IMR-90 (cell line): ENCODE results near the gene IFI27L1. TPM values are rescaled to one million over a fixed set of nuclear protein-coding genes. Genes with fewer than 3 reads are reported as not detected.

Source experiments
- ATAC-seq: fragments of 200-7000 bp; cut with Tn5 transposase; 2 replicates; pipeline ENCODE4 v1.9.1; 2020; ENCODE audit warnings: low read depth, mild to moderate bottlenecking, moderate library complexity
- BruUV-seq: library from RNA; stranded (reverse); fragments of 400-500 nt; replicated peaks from 2 replicates; lab custom pipeline; 2021; lab: Mats Ljungman, UMichigan
- CTCF ChIA-PET: fragments of 300-600 bp; formaldehyde crosslinking; extraction: SDS; loops from one replicate; lab custom pipeline; 2021; ENCODE audit warnings: antibody characterized with exemption; lab: Yijun Ruan, JAX
- POLR2A ChIA-PET: fragments of 300-600 bp; sonication (Branson Sonifier 250); formaldehyde crosslinking; loops from one replicate; lab custom pipeline; 2022; ENCODE audit warnings: antibody characterized with exemption; ENCODE audit not compliant: unreplicated experiment; lab: Charles Lee
- DNase-seq: peaks from one replicate; pipeline ENCODE4 v3.0.0; 2013
- H2AFZ ChIP-seq: replicated peaks from 2 replicates; pipeline ENCODE3; 2013; ENCODE audit warnings: low read length, mild to moderate bottlenecking; ENCODE audit not compliant: poor library complexity
- H2AK5ac ChIP-seq: 2 replicates; pipeline ENCODE4 v1.6.1; 2013; ENCODE audit warnings: low read depth, low read length, inconsistent platforms
- H2AK9ac ChIP-seq: replicated peaks from 2 replicates; pipeline ENCODE3; 2013; ENCODE audit warnings: mild to moderate bottlenecking, low read depth, low read length, moderate library complexity; ENCODE audit not compliant: poor library complexity
- H2BK120ac ChIP-seq: 2 replicates; pipeline ENCODE4 v1.6.1; 2013; ENCODE audit warnings: low read depth, low read length, inconsistent platforms
- H2BK15ac ChIP-seq: 3 replicates; pipeline ENCODE4 v1.6.1; 2013; ENCODE audit warnings: low read depth, low read length, inconsistent platforms
- H2BK20ac ChIP-seq: 2 replicates; pipeline ENCODE4 v1.6.1; 2013; ENCODE audit warnings: low read depth, mild to moderate bottlenecking, inconsistent platforms, low read length, moderate library complexity
- H2BK5ac ChIP-seq: 2 replicates; pipeline ENCODE4 v1.6.1; 2013; ENCODE audit warnings: mild to moderate bottlenecking, low read depth, low read length, inconsistent platforms; ENCODE audit not compliant: poor library complexity, severe bottlenecking
- H3K14ac ChIP-seq: replicated peaks from 2 replicates; pipeline ENCODE4 v1.6.1; 2013; ENCODE audit warnings: low read depth, low read length, inconsistent platforms
- H3K18ac ChIP-seq: 2 replicates; pipeline ENCODE4 v1.6.1; 2013; ENCODE audit warnings: low read depth, low read length, control low read depth
- H3K23ac ChIP-seq: 2 replicates; pipeline ENCODE4 v1.6.1; 2013; ENCODE audit warnings: low read depth, low read length, inconsistent platforms
- H3K27ac ChIP-seq: 2 replicates; pipeline ENCODE4 v1.5.1; 2013; ENCODE audit warnings: mild to moderate bottlenecking, control low read depth, low read length; ENCODE audit not compliant: insufficient read depth
- H3K27me3 ChIP-seq: 2 replicates; pipeline ENCODE4 v1.6.1; 2013; ENCODE audit warnings: low read length; ENCODE audit not compliant: control insufficient read depth, insufficient read depth
- H3K36me3 ChIP-seq: 2 replicates; pipeline ENCODE4 v1.6.1; 2013; ENCODE audit warnings: low read length, mixed read lengths; ENCODE audit not compliant: control insufficient read depth, insufficient read depth
- H3K4ac ChIP-seq: 2 replicates; pipeline ENCODE4 v1.6.1; 2013; ENCODE audit warnings: low read depth, low read length, inconsistent platforms
- H3K4me1 ChIP-seq: 2 replicates; pipeline ENCODE4 v1.6.1; 2013; ENCODE audit warnings: low read length, mixed read lengths; ENCODE audit not compliant: control insufficient read depth, insufficient read depth
- H3K4me2 ChIP-seq: 2 replicates; pipeline ENCODE4 v1.6.1; 2013; ENCODE audit warnings: low read depth, mild to moderate bottlenecking, control low read depth, low read length, moderate library complexity
- H3K4me3 ChIP-seq: 2 replicates; pipeline ENCODE4 v1.5.1; 2013; ENCODE audit warnings: low read depth, mild to moderate bottlenecking, control low read depth, low read length, moderate library complexity; ENCODE audit not compliant: insufficient read depth
- H3K56ac ChIP-seq: 2 replicates; pipeline ENCODE4 v1.6.1; 2013; ENCODE audit warnings: low read length, inconsistent platforms; ENCODE audit not compliant: insufficient read depth; ENCODE audit errors: extremely low read depth
- H3K79me1 ChIP-seq, 2 experiments: 2 replicates each; pipeline ENCODE4 v1.6.1; 2013; ENCODE audit warnings: low read length in 2 of 2, inconsistent platforms in 1 of 2, low read depth in 1 of 2
- H3K9ac ChIP-seq: 2 replicates; pipeline ENCODE4 v1.6.1; 2013; ENCODE audit warnings: low read depth, low read length, control low read depth
- H3K9me1 ChIP-seq: 2 replicates; pipeline ENCODE4 v1.6.1; 2013; ENCODE audit warnings: low read length, inconsistent platforms; ENCODE audit not compliant: insufficient read depth
- H3K9me3 ChIP-seq: 2 replicates; pipeline ENCODE4 v1.6.1; 2013; ENCODE audit warnings: low read length; ENCODE audit not compliant: control insufficient read depth, insufficient read depth
- H4K20me1 ChIP-seq: 2 replicates; pipeline ENCODE4 v1.6.1; 2013; ENCODE audit warnings: low read length, inconsistent platforms; ENCODE audit not compliant: insufficient read depth
- H4K5ac ChIP-seq: 2 replicates; pipeline ENCODE4 v1.6.1; 2013; ENCODE audit warnings: mild to moderate bottlenecking, low read depth, low read length, control low read depth
- H4K8ac ChIP-seq, 2 experiments: 2 replicates each; pipeline ENCODE4 v1.6.1; 2013; ENCODE audit warnings: low read depth in 2 of 2, low read length in 2 of 2, control low read depth in 1 of 2, inconsistent platforms in 1 of 2
- H4K91ac ChIP-seq: 2 replicates; pipeline ENCODE4 v1.6.1; 2013; ENCODE audit warnings: low read depth, low read length, inconsistent platforms; ENCODE audit not compliant: insufficient read depth
- BHLHE40 ChIP-seq: fragments of 150-350 bp; IDR thresholded peaks from 2 replicates; pipeline ENCODE4 v1.6.1; 2016; ENCODE audit warnings: mild to moderate bottlenecking, low read depth, low read length
- CHD1 ChIP-seq: IDR thresholded peaks from 2 replicates; pipeline ENCODE4 v1.6.1; 2012; ENCODE audit warnings: low read depth, low read length, improper control_type of control experiment
- FOS ChIP-seq: fragments of 150-350 bp; IDR thresholded peaks from 2 replicates; pipeline ENCODE4 v1.6.1; 2016; ENCODE audit warnings: low read depth, low read length
- MAFK ChIP-seq: IDR thresholded peaks from 2 replicates; pipeline ENCODE4 v1.6.1; 2012; ENCODE audit warnings: low read depth, low read length, improper control_type of control experiment
- MAZ ChIP-seq: IDR thresholded peaks from 2 replicates; pipeline ENCODE4 v1.6.1; 2012; ENCODE audit warnings: low read depth, mild to moderate bottlenecking, low read length, improper control_type of control experiment, moderate library complexity, borderline replicate concordance
- MXI1 ChIP-seq: IDR thresholded peaks from 2 replicates; pipeline ENCODE4 v1.6.1; 2012; ENCODE audit warnings: low read depth, mild to moderate bottlenecking, low read length, moderate library complexity, borderline replicate concordance
- NFE2L2 ChIP-seq: fragments of 150-350 bp; IDR thresholded peaks from 2 replicates; pipeline ENCODE4 v1.6.1; 2016; ENCODE audit warnings: low read depth, mild to moderate bottlenecking, low read length
- POLR2A ChIP-seq: IDR thresholded peaks from 2 replicates; pipeline ENCODE4 v1.6.1; 2012; ENCODE audit warnings: mild to moderate bottlenecking, low read depth, low read length
- RAD21 ChIP-seq: IDR thresholded peaks from 2 replicates; pipeline ENCODE4 v1.6.1; 2012; ENCODE audit warnings: low read length, improper control_type of control experiment
- RCOR1 ChIP-seq: IDR thresholded peaks from 2 replicates; pipeline ENCODE4 v1.6.1; 2012; ENCODE audit warnings: mild to moderate bottlenecking, low read length, improper control_type of control experiment; ENCODE audit not compliant: insufficient replicate concordance
- RFX5 ChIP-seq: IDR thresholded peaks from 2 replicates; pipeline ENCODE4 v1.8.0; 2012; ENCODE audit warnings: low read depth, mild to moderate bottlenecking, low read length, moderate library complexity
- SMC3 ChIP-seq: fragments of 150-350 bp; IDR thresholded peaks from 2 replicates; pipeline ENCODE4 v1.6.1; 2016; ENCODE audit warnings: low read depth, mild to moderate bottlenecking, antibody characterized with exemption, low read length, moderate library complexity
- WGBS, 2 experiments: methylation state at CpG; one replicate each; pipeline versions ENCODE4 v1.1.5 to v1.1.7; 2013; ENCODE audit warnings: missing lambda C conversion rate in 2 of 2; ENCODE audit not compliant: insufficient read length in 1 of 2; ENCODE audit errors: extremely low coverage in 2 of 2; 5-methylcytosine and 5-hydroxymethylcytosine counted together
- dilution Hi-C: fragments of 300-500 bp; cut with HindIII; formaldehyde crosslinking; loops from one replicate; pipeline ENCODE4 v1.14.3; 2018; ENCODE audit warnings: low sequenced_read_pairs; ENCODE audit not compliant: unreplicated experiment
- in situ Hi-C: fragments of 300-500 bp; cut with MboI; formaldehyde crosslinking; loops from 3 replicates; pipeline ENCODE4 v1.14.3; 2019; ENCODE audit warnings: low sequenced_read_pairs, inconsistent platforms, mixed read lengths
- intact Hi-C: fragments of 100-400 bp; cut with micrococcal nuclease; formaldehyde crosslinking; loops from 2 replicates; pipeline ENCODE4 v1.10.0; 2022
- polyA plus RNA-seq, 3 experiments: library from polyadenylated mRNA; depleted of rRNA; stranded (reverse); fragments of >200 nt; gene quantifications; 2 replicates each; pipeline ENCODE4 v1.2.3, GENCODE V29; 2012; ENCODE audit warnings: low replicate concordance in 1 of 3
- total RNA-seq: library from RNA; depleted of rRNA; stranded (reverse); fragments of >200 nt; gene quantifications from 2 replicates; pipeline ENCODE4 v1.2.3, GENCODE V29; 2012
- TF ChIP-seq, protein P1 (sequence below): fragments of 150-350 bp; IDR thresholded peaks from 2 replicates; pipeline ENCODE4 v1.6.1; 2016; ENCODE audit warnings: low read depth, mild to moderate bottlenecking, low read length, moderate library complexity, borderline replicate concordance
- TF ChIP-seq, protein P2 (sequence below): conservative IDR thresholded peaks from 2 replicates; pipeline ENCODE4 v1.5.1; 2012; ENCODE audit warnings: mild to moderate bottlenecking, low read depth, low read length, improper control_type of control experiment
- TF ChIP-seq, protein P3 (sequence below): fragments of 150-350 bp; IDR thresholded peaks from 2 replicates; pipeline ENCODE4 v1.6.1; 2017; ENCODE audit warnings: mild to moderate bottlenecking, antibody characterized with exemption, low read length, low read depth

IFI27L1 gene
- total and polyA plus RNA-seq, 2 of the 4 experiments (the other 2 are of a cell fraction): 13.3 to 24.3 TPM

DNA sequence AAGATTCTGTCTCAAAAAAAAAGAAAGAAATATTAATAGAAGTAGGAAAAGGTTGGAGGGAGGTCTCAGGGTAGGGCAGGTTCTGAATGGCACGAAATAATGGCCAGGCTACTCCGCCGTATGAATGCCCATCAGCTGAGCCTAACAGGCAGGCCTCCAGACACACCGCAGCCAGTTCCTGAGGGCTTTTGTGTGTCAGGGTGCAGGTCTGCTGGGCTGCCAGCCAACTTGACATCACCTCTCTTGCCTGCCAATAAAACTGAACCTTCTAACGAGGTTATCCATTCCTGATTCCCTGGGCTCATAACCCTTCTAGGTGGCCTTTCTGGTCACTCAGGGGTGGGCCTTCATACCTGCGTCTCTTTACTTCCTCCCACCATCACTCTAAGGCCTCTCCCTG is 32.4 kb downstream of the IFI27L1 start:
- no TSS peak for BruUV-seq
- no peaks in the 10 kb centered on the region for H3K4me1 ChIP-seq
- no peaks in the 10 kb centered on the region for H3K79me1 ChIP-seq
- no peak overlapping the region for H3K9ac ChIP-seq
- H2AK9ac ChIP-seq: no peak overlapping the region
- H3K56ac ChIP-seq: no peak overlapping the region
- no peaks in the 10 kb centered on the region for H3K9me3 ChIP-seq
- no peak overlapping the region for H2BK15ac ChIP-seq
- DNase-seq (peak; percentile 22), ATAC-seq (no peak)
- POLR2A ChIA-PET: no interaction called here
- H3K4me3 ChIP-seq: no peak overlapping the region
- H3K9me1 ChIP-seq: 0 out of 2 replicates have a peak, but pooled peaks cover 3% of the 10 kb centered on the region
- no peak overlapping the region for H4K8ac ChIP-seq
- H3K23ac ChIP-seq: no peak overlapping the region
- H3K36me3 ChIP-seq: no peaks in the 10 kb centered on the region
- no CpG with 5 or more reads among the region's 6 CpGs for WGBS, 2 experiments
- no peak overlapping the region for H3K14ac ChIP-seq
- in situ Hi-C loops: no loop called here
- intact Hi-C loops: no loop called here
- no peak overlapping the region for H3K4ac ChIP-seq
- H3K4me2 ChIP-seq: no peak overlapping the region
- no peak overlapping the region for H3K18ac ChIP-seq
- H4K5ac ChIP-seq: no peak overlapping the region
- CTCF ChIA-PET: interaction anchor here (1.5 kb wide), 1 partner anchor 19 kb away, joined by 6 read pairs; no protein-coding TSS in a partner anchor
- TF ChIP-seq NFE2L2: no peak
- TF ChIP-seq, protein P1, sequence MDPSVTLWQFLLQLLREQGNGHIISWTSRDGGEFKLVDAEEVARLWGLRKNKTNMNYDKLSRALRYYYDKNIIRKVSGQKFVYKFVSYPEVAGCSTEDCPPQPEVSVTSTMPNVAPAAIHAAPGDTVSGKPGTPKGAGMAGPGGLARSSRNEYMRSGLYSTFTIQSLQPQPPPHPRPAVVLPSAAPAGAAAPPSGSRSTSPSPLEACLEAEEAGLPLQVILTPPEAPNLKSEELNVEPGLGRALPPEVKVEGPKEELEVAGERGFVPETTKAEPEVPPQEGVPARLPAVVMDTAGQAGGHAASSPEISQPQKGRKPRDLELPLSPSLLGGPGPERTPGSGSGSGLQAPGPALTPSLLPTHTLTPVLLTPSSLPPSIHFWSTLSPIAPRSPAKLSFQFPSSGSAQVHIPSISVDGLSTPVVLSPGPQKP: no peak
- TF ChIP-seq FOS: no peak
- TF ChIP-seq SMC3: no peak
- no peak for TF ChIP-seq MAZ
- TF ChIP-seq MAFK: no peak
- TF ChIP-seq, protein P2, sequence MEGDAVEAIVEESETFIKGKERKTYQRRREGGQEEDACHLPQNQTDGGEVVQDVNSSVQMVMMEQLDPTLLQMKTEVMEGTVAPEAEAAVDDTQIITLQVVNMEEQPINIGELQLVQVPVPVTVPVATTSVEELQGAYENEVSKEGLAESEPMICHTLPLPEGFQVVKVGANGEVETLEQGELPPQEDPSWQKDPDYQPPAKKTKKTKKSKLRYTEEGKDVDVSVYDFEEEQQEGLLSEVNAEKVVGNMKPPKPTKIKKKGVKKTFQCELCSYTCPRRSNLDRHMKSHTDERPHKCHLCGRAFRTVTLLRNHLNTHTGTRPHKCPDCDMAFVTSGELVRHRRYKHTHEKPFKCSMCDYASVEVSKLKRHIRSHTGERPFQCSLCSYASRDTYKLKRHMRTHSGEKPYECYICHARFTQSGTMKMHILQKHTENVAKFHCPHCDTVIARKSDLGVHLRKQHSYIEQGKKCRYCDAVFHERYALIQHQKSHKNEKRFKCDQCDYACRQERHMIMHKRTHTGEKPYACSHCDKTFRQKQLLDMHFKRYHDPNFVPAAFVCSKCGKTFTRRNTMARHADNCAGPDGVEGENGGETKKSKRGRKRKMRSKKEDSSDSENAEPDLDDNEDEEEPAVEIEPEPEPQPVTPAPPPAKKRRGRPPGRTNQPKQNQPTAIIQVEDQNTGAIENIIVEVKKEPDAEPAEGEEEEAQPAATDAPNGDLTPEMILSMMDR: no peak
- TF ChIP-seq, protein P3, sequence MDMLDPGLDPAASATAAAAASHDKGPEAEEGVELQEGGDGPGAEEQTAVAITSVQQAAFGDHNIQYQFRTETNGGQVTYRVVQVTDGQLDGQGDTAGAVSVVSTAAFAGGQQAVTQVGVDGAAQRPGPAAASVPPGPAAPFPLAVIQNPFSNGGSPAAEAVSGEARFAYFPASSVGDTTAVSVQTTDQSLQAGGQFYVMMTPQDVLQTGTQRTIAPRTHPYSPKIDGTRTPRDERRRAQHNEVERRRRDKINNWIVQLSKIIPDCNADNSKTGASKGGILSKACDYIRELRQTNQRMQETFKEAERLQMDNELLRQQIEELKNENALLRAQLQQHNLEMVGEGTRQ: no peak
- TF ChIP-seq MXI1: no peak
- no peak for TF ChIP-seq RFX5
- no peak for TF ChIP-seq POLR2A
- no peak for TF ChIP-seq RCOR1
- no peak for TF ChIP-seq RAD21
- no peak for TF ChIP-seq BHLHE40
- TF ChIP-seq CHD1: no peak
- H2BK20ac ChIP-seq: no peak overlapping the region
- H2AFZ ChIP-seq: no peak overlapping the region
- H3K27ac ChIP-seq: no peak overlapping the region
- no peak overlapping the region for H2AK5ac ChIP-seq
- no peak overlapping the region for H2BK5ac ChIP-seq
- H4K20me1 ChIP-seq: no peaks in the 10 kb centered on the region
- no peak overlapping the region for H4K91ac ChIP-seq
- no peak overlapping the region for H2BK120ac ChIP-seq
- dilution Hi-C loops: no loop called here
- H3K27me3 ChIP-seq: peaks cover 13% of the 10 kb centered on the region; the same call in 1 of the 2 replicates
